ENCODE data around the gene RPS6KB2. TPM values are rescaled to one million over a fixed set of nuclear protein-coding genes. Genes with fewer than 3 reads are reported as not detected.

RPS6KB2 gene
- total and polyA plus RNA-seq, 5 donors from 2014 or later: 44.4 to 66.0 (median 51.4) TPM

- DNase-seq: no peak
- no peak overlapping the region for H3K4me3 ChIP-seq (ENCODE audit: low read depth, low read length)
- H3K9me3 ChIP-seq (ENCODE audit: control insufficient read depth in 2 of 2, low read length in 2 of 2): no peaks in the 10 kb centered on the region
- no peak for ATAC-seq (ENCODE audit: low read depth in 2 of 2)
- Mint-ChIP-seq H3K4me1 (peaks cover 5 to 82% (median 26%) of the 10 kb centered on the region in 4 donors), H3K9me3 (no peaks in the 10 kb centered on the region), H3K27ac (peak overlapping the region; percentile 71 to 94 (median 89)), H3K4me3 (peak overlapping the region; percentile 60 to 86 (median 78)), H3K36me3 (peaks cover 7% of the 10 kb centered on the region), H3K27me3 (peaks cover 6% of the 10 kb centered on the region)
- no peak overlapping the region for H3K27ac ChIP-seq (ENCODE audit: insufficient read depth, low read length, poor library complexity, severe bottlenecking)
- H3K4me1 ChIP-seq (ENCODE audit: control insufficient read depth, insufficient read depth, low read length, poor library complexity, severe bottlenecking): peaks cover 70% of the 10 kb centered on the region
- H3K36me3 ChIP-seq (ENCODE audit: control insufficient read depth, insufficient read depth, low read length): peaks cover 23% of the 10 kb centered on the region
- no peaks in the 10 kb centered on the region for H3K27me3 ChIP-seq (ENCODE audit: control insufficient read depth, insufficient read depth, low read length)
Observed at GRCh38 chr11:67431346-67432249, 3.3 kb downstream of the RPS6KB2 start.

- ATAC-seq (ENCODE audit: low read depth in 2 of 2): no peak
- Mint-ChIP-seq H3K27me3 (peaks cover 5% of the 10 kb centered on the region), H3K36me3 (peaks cover 10% of the 10 kb centered on the region), H3K9me3 (no peaks in the 10 kb centered on the region), H3K4me1 (peaks cover 5 to 78% (median 24%) of the 10 kb centered on the region in 4 donors), H3K4me3 (peak overlapping the region in 3 of 4 donors; percentile 72 to 86 (median 75)), H3K27ac (peak overlapping the region in 1 of 3 donors; percentile 42)
- peaks cover 72% of the 10 kb centered on the region for H3K4me1 ChIP-seq (ENCODE audit: control insufficient read depth, insufficient read depth, low read length, poor library complexity, severe bottlenecking)
- H3K27me3 ChIP-seq (ENCODE audit: control insufficient read depth, insufficient read depth, low read length): no peaks in the 10 kb centered on the region
- H3K4me3 ChIP-seq (ENCODE audit: low read depth, low read length): no peak overlapping the region
- DNase-seq: no peak
- H3K27ac ChIP-seq (ENCODE audit: insufficient read depth, low read length, poor library complexity, severe bottlenecking): peak overlapping the region; percentile 94
- H3K9me3 ChIP-seq (ENCODE audit: control insufficient read depth in 2 of 2, low read length in 2 of 2): no peaks in the 10 kb centered on the region
- peaks cover 23% of the 10 kb centered on the region for H3K36me3 ChIP-seq (ENCODE audit: control insufficient read depth, insufficient read depth, low read length)
Observed at GRCh38 chr11:67432655-67433349, 4.5 kb downstream of the RPS6KB2 start.

DNA sequence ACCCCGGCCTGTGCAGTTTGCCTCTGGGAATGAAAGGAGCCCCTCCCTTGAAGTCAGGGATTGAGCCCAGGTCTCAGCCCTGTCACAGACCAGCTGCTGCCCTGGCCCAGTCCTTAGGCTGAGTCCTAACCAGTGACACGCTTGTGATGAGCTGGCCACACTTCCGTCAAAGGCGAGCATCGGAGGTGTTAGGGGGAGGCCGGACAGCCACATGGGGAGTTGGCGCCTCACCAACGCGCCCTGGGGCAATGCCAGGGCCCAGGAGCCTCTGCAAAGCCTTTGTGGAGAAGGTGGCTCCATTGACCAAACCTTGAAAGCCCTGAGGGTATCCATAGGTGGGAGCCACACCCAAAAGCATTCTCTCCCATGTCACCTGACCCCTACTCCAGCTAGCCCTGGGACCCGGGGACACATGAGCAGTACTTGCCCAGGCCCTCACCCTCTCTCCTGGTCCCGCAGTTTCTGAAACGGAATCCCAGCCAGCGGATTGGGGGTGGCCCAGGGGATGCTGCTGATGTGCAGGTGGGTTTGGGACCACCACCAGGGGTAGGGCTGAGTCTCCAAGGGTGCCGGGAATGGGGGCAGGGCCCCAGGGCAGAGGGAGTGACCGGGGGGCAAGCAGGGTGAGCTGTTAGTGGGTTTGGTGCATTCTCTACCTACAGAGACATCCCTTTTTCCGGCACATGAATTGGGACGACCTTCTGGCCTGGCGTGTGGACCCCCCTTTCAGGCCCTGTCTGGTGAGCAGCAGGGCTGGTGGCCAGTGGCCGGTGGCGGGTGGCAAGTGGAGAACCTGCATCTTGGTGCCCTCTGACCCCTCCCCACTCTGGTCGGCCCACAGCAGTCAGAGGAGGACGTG lies 5.5 kb downstream of the RPS6KB2 start:
- Mint-ChIP-seq H3K4me1 (peaks cover 0 to 74% (median 21%) of the 10 kb centered on the region in 4 donors), H3K27me3 (no peaks in the 10 kb centered on the region), H3K4me3 (peak overlapping the region; percentile 61 to 87 (median 76)), H3K27ac (peak overlapping the region; percentile 42 to 80 (median 52)), H3K36me3 (peaks cover 10% of the 10 kb centered on the region), H3K9me3 (no peaks in the 10 kb centered on the region)
- Histone ChIP-seq H3K4me1 (ENCODE audit: control insufficient read depth, insufficient read depth, low read length, poor library complexity, severe bottlenecking) (peaks cover 77% of the 10 kb centered on the region), H3K9me3 (ENCODE audit: control insufficient read depth in 2 of 2, low read length in 2 of 2) (no peaks in the 10 kb centered on the region), H3K27me3 (ENCODE audit: control insufficient read depth, insufficient read depth, low read length) (no peaks in the 10 kb centered on the region), H3K27ac (ENCODE audit: insufficient read depth, low read length, poor library complexity, severe bottlenecking) (peak overlapping the region; percentile 94), H3K4me3 (ENCODE audit: low read depth, low read length) (no peak overlapping the region), H3K36me3 (ENCODE audit: control insufficient read depth, insufficient read depth, low read length) (peaks cover 23% of the 10 kb centered on the region)
- ATAC-seq (ENCODE audit: low read depth in 2 of 2) (no peak), DNase-seq (no peak)

DNA sequence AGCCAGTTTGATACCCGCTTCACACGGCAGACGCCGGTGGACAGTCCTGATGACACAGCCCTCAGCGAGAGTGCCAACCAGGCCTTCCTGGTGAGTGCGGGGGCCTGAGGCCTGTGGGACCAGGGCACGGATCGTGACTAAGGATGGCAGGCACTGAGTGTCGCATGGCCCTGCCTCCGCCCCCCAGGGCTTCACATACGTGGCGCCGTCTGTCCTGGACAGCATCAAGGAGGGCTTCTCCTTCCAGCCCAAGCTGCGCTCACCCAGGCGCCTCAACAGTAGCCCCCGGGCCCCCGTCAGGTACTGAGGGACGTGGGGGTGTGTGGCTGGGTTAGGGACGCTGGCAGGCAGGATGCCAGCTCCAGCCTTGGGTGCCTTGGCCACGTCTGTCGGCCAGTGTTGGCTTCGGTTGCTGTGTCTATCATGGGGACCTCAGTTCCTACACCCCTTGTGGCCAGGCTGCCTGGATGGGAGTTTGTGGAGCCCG lies 6.1 kb downstream of the RPS6KB2 start:
- Histone ChIP-seq H3K36me3 (ENCODE audit: control insufficient read depth, insufficient read depth, low read length) (peaks cover 23% of the 10 kb centered on the region), H3K9me3 (ENCODE audit: control insufficient read depth in 2 of 2, low read length in 2 of 2) (no peaks in the 10 kb centered on the region), H3K4me3 (ENCODE audit: low read depth, low read length) (no peak overlapping the region), H3K27ac (ENCODE audit: insufficient read depth, low read length, poor library complexity, severe bottlenecking) (peak overlapping the region; percentile 94), H3K27me3 (ENCODE audit: control insufficient read depth, insufficient read depth, low read length) (no peaks in the 10 kb centered on the region), H3K4me1 (ENCODE audit: control insufficient read depth, insufficient read depth, low read length, poor library complexity, severe bottlenecking) (peaks cover 77% of the 10 kb centered on the region)
- ATAC-seq (ENCODE audit: low read depth in 2 of 2) (no peak), DNase-seq (no peak)
- Mint-ChIP-seq H3K4me1 (peaks cover 0 to 74% (median 25%) of the 10 kb centered on the region in 4 donors), H3K4me3 (peak overlapping the region; percentile 61 to 87 (median 76)), H3K9me3 (no peaks in the 10 kb centered on the region), H3K27ac (peak overlapping the region in 2 of 3 donors; percentile 52 to 80), H3K27me3 (no peaks in the 10 kb centered on the region), H3K36me3 (peaks cover 10% of the 10 kb centered on the region)

- peak overlapping the region; percentile 26 for H3K4me3 ChIP-seq (ENCODE audit: low read depth, low read length)
- ATAC-seq (ENCODE audit: low read depth in 2 of 2) (no peak), DNase-seq (no peak)
- H3K27ac ChIP-seq (ENCODE audit: insufficient read depth, low read length, poor library complexity, severe bottlenecking): peak overlapping the region; percentile 94
- H3K9me3 Mint-ChIP-seq: no peaks in the 10 kb centered on the region
- H3K4me3 Mint-ChIP-seq: peak overlapping the region; percentile 81 to 98 (median 92)
- H3K4me1 ChIP-seq (ENCODE audit: control insufficient read depth, insufficient read depth, low read length, poor library complexity, severe bottlenecking): peaks cover 77% of the 10 kb centered on the region
- no peaks in the 10 kb centered on the region for H3K27me3 ChIP-seq (ENCODE audit: control insufficient read depth, insufficient read depth, low read length)
- peaks cover 10% of the 10 kb centered on the region for H3K36me3 Mint-ChIP-seq
- peak overlapping the region; percentile 75 to 90 (median 84) for H3K27ac Mint-ChIP-seq
- peaks cover 0 to 77% (median 29%) of the 10 kb centered on the region in 4 donors for H3K4me1 Mint-ChIP-seq
- no peaks in the 10 kb centered on the region for H3K27me3 Mint-ChIP-seq
- H3K9me3 ChIP-seq (ENCODE audit: control insufficient read depth in 2 of 2, low read length in 2 of 2): no peaks in the 10 kb centered on the region
- H3K36me3 ChIP-seq (ENCODE audit: control insufficient read depth, insufficient read depth, low read length): peaks cover 23% of the 10 kb centered on the region
Observed at GRCh38 chr11:67435031-67435726, 6.9 kb downstream of the RPS6KB2 start.

DNA sequence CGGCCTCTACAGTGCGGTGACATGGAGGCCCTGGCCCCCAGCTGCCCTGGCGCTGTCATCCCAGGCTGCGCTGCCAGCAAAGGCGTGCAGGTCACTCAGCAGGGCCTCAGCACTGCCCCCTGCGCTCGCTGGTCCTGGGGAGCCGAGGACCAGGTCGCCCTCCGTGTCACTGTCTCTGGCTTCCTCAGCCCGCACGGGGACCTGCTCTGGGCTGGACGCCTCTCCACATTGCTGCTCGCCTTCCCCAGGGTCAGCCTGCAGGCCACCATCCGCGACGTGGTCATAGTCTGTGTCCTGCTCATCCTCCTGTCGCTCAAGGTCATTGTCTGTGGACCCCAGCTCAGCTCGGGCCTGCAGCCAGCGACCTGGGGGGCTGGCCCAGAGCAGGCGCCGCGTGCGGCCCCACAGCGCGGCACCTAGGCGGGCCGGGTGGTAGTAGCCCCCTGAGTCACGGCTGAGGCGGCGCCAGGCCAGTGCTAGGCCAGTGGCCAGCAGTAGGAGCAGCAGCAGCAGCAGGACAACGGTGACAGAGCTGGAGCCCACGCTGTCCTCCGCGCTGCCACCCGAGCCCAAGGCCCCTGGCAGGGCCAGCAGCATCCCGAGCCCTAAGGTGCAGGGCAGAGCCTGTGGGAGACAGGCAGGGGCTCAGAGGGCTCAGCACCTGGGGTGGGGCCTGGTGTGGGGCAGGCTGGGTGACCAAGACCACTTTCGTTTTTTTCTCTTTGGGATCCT lies 7.6 kb downstream of the RPS6KB2 start:
- peaks cover 10% of the 10 kb centered on the region for H3K36me3 Mint-ChIP-seq
- peak overlapping the region in 2 of 3 donors; percentile 82 to 92 for H3K27ac Mint-ChIP-seq
- H3K27me3 Mint-ChIP-seq: no peaks in the 10 kb centered on the region
- ATAC-seq (ENCODE audit: low read depth in 2 of 2) (no peak), DNase-seq (no peak)
- peaks cover 20% of the 10 kb centered on the region for H3K36me3 ChIP-seq (ENCODE audit: control insufficient read depth, insufficient read depth, low read length)
- no peaks in the 10 kb centered on the region for H3K9me3 Mint-ChIP-seq
- H3K4me1 ChIP-seq (ENCODE audit: control insufficient read depth, insufficient read depth, low read length, poor library complexity, severe bottlenecking): peaks cover 81% of the 10 kb centered on the region
- peaks cover 0 to 79% (median 31%) of the 10 kb centered on the region in 4 donors for H3K4me1 Mint-ChIP-seq
- peak overlapping the region; percentile 97 to 99 (median 98) for H3K4me3 Mint-ChIP-seq
- H3K27me3 ChIP-seq (ENCODE audit: control insufficient read depth, insufficient read depth, low read length): no peaks in the 10 kb centered on the region
- H3K27ac ChIP-seq (ENCODE audit: insufficient read depth, low read length, poor library complexity, severe bottlenecking): peak overlapping the region; percentile 94
- H3K9me3 ChIP-seq (ENCODE audit: control insufficient read depth in 2 of 2, low read length in 2 of 2): no peaks in the 10 kb centered on the region
- peak overlapping the region; percentile 90 for H3K4me3 ChIP-seq (ENCODE audit: low read depth, low read length)

All from CD4-positive, CD25-positive, alpha-beta regulatory T cell (primary cell).